Chondrocyte (in vitro differentiated cells): ENCODE results near the gene ARL6IP6. TPM values are rescaled to one million over a fixed set of nuclear protein-coding genes. Genes with fewer than 3 reads are reported as not detected.

Source experiments
- DNase-seq: peaks from one replicate; pipeline ENCODE4 v3.0.0; 2021; ENCODE audit warnings: mixed read lengths, low spot score
- H3K27ac Mint-ChIP-seq: one replicate; pipeline ENCODE4 v1.8.0; 2021; ENCODE audit warnings: mild to moderate bottlenecking, moderate library complexity, mixed read lengths; ENCODE audit not compliant: unreplicated experiment
- H3K27me3 Mint-ChIP-seq: 2 replicates; pipeline ENCODE4 v1.8.0; 2021; ENCODE audit warnings: low read depth, mixed read lengths
- H3K36me3 Mint-ChIP-seq: 2 replicates; pipeline ENCODE4 v1.8.0; 2021; ENCODE audit warnings: low read depth, mixed read lengths
- H3K4me1 Mint-ChIP-seq: 2 replicates; pipeline ENCODE4 v1.8.0; 2021; ENCODE audit warnings: low read depth, mild to moderate bottlenecking, mixed read lengths
- H3K4me3 Mint-ChIP-seq: one replicate; pipeline ENCODE4 v1.8.0; 2021; ENCODE audit warnings: mild to moderate bottlenecking, moderate library complexity, mixed read lengths; ENCODE audit not compliant: unreplicated experiment
- H3K9me3 Mint-ChIP-seq: 2 replicates; pipeline ENCODE4 v1.8.0; 2021; ENCODE audit warnings: low read depth, mixed read lengths
- CTCF ChIP-seq: fragments of 200-600 bp; sonication (generic); IDR thresholded peaks from 2 replicates; pipeline ENCODE4 v1.5.0; 2021; ENCODE audit warnings: antibody characterized with exemption, mild to moderate bottlenecking, moderate library complexity
- total RNA-seq: library from RNA; stranded (reverse); gene quantifications from 3 replicates; pipeline ENCODE4 v1.2.1, GENCODE V29; 2021

ARL6IP6 gene
- total RNA-seq, 1 donor from 2014 or later = 17.6 TPM

GRCh38 chr2:152781175-152781574 lies 62.8 kb downstream of the ARL6IP6 start:
- no peaks in the 10 kb centered on the region for H3K36me3 Mint-ChIP-seq
- no peaks in the 10 kb centered on the region for H3K9me3 Mint-ChIP-seq

GRCh38 chr2:152782171-152782570 lies 63.8 kb downstream of the ARL6IP6 start:
- no peak for TF ChIP-seq CTCF
- H3K27ac Mint-ChIP-seq = no peak overlapping the region
- H3K4me1 Mint-ChIP-seq = no peaks in the 10 kb centered on the region
- H3K36me3 Mint-ChIP-seq = no peaks in the 10 kb centered on the region
- H3K4me3 Mint-ChIP-seq = no peak overlapping the region
- no peak for DNase-seq
- H3K27me3 Mint-ChIP-seq = peaks cover 19% of the 10 kb centered on the region
- H3K9me3 Mint-ChIP-seq = peaks cover 4% of the 10 kb centered on the region

More at GRCh38 chr2:152781175-152781574, 62.8 kb downstream of the ARL6IP6 start:
- H3K27ac Mint-ChIP-seq = no peak overlapping the region
- no peak for TF ChIP-seq CTCF
- DNase-seq = no peak
- no peak overlapping the region for H3K4me3 Mint-ChIP-seq
- no peaks in the 10 kb centered on the region for H3K4me1 Mint-ChIP-seq
- H3K27me3 Mint-ChIP-seq = peaks cover 20% of the 10 kb centered on the region

DNA sequence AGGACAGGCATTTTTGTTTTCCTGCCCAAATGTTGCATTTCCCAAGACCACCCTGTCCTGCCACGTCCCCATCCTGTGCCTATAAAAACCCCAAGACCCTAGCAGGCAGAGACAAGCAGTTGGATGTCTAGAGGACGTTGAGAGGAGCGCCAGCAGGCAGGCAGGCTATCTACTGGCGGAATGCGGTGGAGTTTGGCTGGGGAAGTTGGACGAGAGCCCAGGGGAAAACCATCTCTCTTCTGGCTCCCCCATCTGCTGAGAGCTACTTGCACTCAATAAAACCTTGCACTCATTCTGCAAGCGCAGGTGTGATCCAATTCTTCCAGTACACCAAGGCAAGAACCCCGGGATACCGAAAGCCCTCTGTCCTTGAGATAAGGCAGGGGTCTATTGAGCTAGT lies 72.5 kb downstream of the ARL6IP6 start:
- Mint-ChIP-seq H3K4me1 (no peaks in the 10 kb centered on the region), H3K36me3 (no peaks in the 10 kb centered on the region), H3K9me3 (peaks cover 4% of the 10 kb centered on the region), H3K27ac (no peak overlapping the region), H3K4me3 (no peak overlapping the region), H3K27me3 (peaks cover 10% of the 10 kb centered on the region)
- no peak for DNase-seq
- no peak for TF ChIP-seq CTCF

- H3K27me3 Mint-ChIP-seq = peaks cover 8% of the 10 kb centered on the region
- peaks cover 1% of the 10 kb centered on the region for H3K9me3 Mint-ChIP-seq
- H3K36me3 Mint-ChIP-seq = no peaks in the 10 kb centered on the region
- no peaks in the 10 kb centered on the region for H3K4me1 Mint-ChIP-seq
- H3K27ac Mint-ChIP-seq = no peak overlapping the region
- DNase-seq = no peak
- H3K4me3 Mint-ChIP-seq = no peak overlapping the region
- no peak for TF ChIP-seq CTCF
These were observed 73.6 kb downstream of the ARL6IP6 start for GRCh38 chr2:152791979-152792378.

DNA sequence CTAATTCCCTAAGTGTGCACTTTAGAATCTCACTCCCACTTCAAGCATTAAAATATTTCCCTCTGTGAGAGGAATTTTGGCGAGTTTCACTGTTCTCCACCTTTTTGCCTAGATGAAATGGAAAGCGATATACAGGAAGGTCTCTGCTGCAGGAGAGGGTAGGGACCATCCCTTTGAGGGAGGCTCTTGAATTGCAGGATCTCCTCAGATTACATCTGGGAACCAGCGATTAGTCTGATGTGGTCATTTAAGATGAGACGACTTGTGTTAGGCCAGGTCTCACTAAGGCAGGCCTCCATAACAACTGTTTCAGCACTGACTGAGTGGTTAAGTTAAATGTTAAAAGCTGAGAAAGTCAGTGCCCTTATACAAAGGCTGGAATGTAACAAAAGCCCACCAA lies 74.6 kb downstream of the ARL6IP6 start:
- TF ChIP-seq CTCF = no peak
- H3K27me3 Mint-ChIP-seq = peaks cover 7% of the 10 kb centered on the region
- no peak overlapping the region for H3K4me3 Mint-ChIP-seq
- no peaks in the 10 kb centered on the region for H3K36me3 Mint-ChIP-seq
- no peak overlapping the region for H3K27ac Mint-ChIP-seq
- H3K4me1 Mint-ChIP-seq = no peaks in the 10 kb centered on the region
- H3K9me3 Mint-ChIP-seq = no peaks in the 10 kb centered on the region
- DNase-seq = no peak
